Measurements from ENCODE around the gene ITIH3.

DNA sequence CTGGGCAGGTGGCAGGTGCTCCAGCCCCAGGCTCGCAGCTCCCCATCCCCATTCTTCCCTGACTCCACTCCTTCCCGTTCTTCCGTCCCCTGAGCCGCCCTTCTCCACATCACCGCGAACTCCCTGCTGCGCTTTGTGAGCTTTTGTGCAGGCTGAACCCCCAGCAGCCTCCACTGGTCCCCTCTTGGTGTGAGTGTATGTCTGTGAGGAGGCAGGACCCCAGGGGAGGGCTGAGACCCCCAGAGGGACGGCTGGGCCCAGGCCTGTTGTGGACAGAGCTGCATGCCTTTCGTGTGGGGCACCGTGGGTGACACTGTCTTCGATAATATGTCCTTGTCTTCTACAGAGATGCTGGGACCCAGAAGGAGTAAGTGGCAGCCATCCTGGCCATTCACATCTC is 7.3 kb upstream of the ITIH3 start:
- TF ChIP-seq SUZ12 (IDR thresholded peaks at IDR 0.05) (no peak), SP1 (IDR thresholded peaks at IDR 0.05) (no peak), FOXK2 (IDR thresholded peaks at IDR 0.05) (no peak), ELF4 (IDR thresholded peaks at IDR 0.05) (no peak), BHLHE40 (IDR thresholded peaks at IDR 0.05; ENCODE audit: borderline replicate concordance) (no peak), TARDBP (IDR thresholded peaks at IDR 0.05) (no peak), PKNOX1 (IDR thresholded peaks at IDR 0.05) (no peak), ARNT (IDR thresholded peaks at IDR 0.05) (no peak)

Data from HEK293T (cell line).